WTC11 (cell line): ENCODE data around the gene PRLR. TPM values are rescaled to one million over a fixed set of nuclear protein-coding genes. Genes with fewer than 3 reads are reported as not detected.

Experiments used
- ATAC-seq: fragments of 200-7000 bp; cut with Tn5 transposase; 2 replicates; pipeline ENCODE4 v1.10.0; 2021; ENCODE audit warnings: mild to moderate bottlenecking, moderate library complexity
- CTCF ChIA-PET: fragments of 300-600 bp; sonication (Branson Sonifier 250); formaldehyde crosslinking; loops from one replicate; lab custom pipeline; 2021; ENCODE audit warnings: antibody characterized with exemption; lab: Charles Lee
- POLR2A ChIA-PET: fragments of 350-600 bp; sonication (Branson Sonifier 250); formaldehyde crosslinking; loops from one replicate; lab custom pipeline; 2021; ENCODE audit warnings: antibody characterized with exemption; lab: Charles Lee
- DNase-seq: peaks from one replicate; pipeline ENCODE4 v3.0.0; 2021; ENCODE audit warnings: low spot score
- H3K27ac Mint-ChIP-seq: 2 replicates; pipeline ENCODE4 v1.8.0; 2021; ENCODE audit warnings: mixed read lengths
- H3K27me3 Mint-ChIP-seq: 2 replicates; pipeline ENCODE4 v1.8.0; 2021; ENCODE audit warnings: low read depth, mild to moderate bottlenecking, moderate library complexity, mixed read lengths
- H3K36me3 Mint-ChIP-seq: 2 replicates; pipeline ENCODE4 v1.8.0; 2021; ENCODE audit warnings: mixed read lengths
- H3K4me1 Mint-ChIP-seq: 2 replicates; pipeline ENCODE4 v1.8.0; 2022; ENCODE audit warnings: mixed read lengths
- H3K4me3 Mint-ChIP-seq: 2 replicates; pipeline ENCODE4 v1.8.0; 2021; ENCODE audit warnings: mild to moderate bottlenecking, moderate library complexity, mixed read lengths
- H3K9me3 Mint-ChIP-seq: 2 replicates; pipeline ENCODE4 v1.8.0; 2021; ENCODE audit warnings: mixed read lengths
- AFF4 ChIP-seq: sonication (generic); formaldehyde crosslinking; IDR thresholded peaks from 2 replicates; pipeline ENCODE4 v1.8.1; 2023; ENCODE audit warnings: mild to moderate bottlenecking, missing genetic modification reagents, borderline replicate concordance
- CTCF ChIP-seq: fragments of 200-600 bp; IDR thresholded peaks from 2 replicates; pipeline ENCODE4 v1.8.0; 2022; ENCODE audit warnings: antibody characterized with exemption
- ELF4 ChIP-seq: sonication (generic); formaldehyde crosslinking; IDR thresholded peaks from 2 replicates; pipeline ENCODE4 v1.8.1; 2022; ENCODE audit warnings: low read depth, mild to moderate bottlenecking, moderate library complexity, missing genetic modification reagents
- GTF2I ChIP-seq: fragments of 250-450 bp; sonication (Bioruptor Pico); conservative IDR thresholded peaks from 2 replicates; pipeline ENCODE4 v1.4.0; 2021; ENCODE audit warnings: mild to moderate bottlenecking
- MYBL2 ChIP-seq: sonication (generic); formaldehyde crosslinking; IDR thresholded peaks from 2 replicates; pipeline ENCODE4 v1.8.1; 2023; ENCODE audit warnings: mild to moderate bottlenecking, moderate library complexity, missing genetic modification reagents
- NFYB ChIP-seq: sonication (generic); formaldehyde crosslinking; conservative IDR thresholded peaks from 2 replicates; pipeline ENCODE4 v1.8.0; 2022; ENCODE audit warnings: low read depth, missing genetic modification reagents
- NR3C1 ChIP-seq: sonication (generic); formaldehyde crosslinking; conservative IDR thresholded peaks from 2 replicates; pipeline ENCODE4 v1.8.1; 2023; ENCODE audit warnings: low read depth, mild to moderate bottlenecking, missing genetic modification reagents
- SMAD3 ChIP-seq: sonication (generic); formaldehyde crosslinking; IDR thresholded peaks from 2 replicates; pipeline ENCODE4 v1.8.0; 2022; ENCODE audit warnings: missing genetic modification reagents, mild to moderate bottlenecking, borderline replicate concordance
- STAT6 ChIP-seq: sonication (generic); formaldehyde crosslinking; conservative IDR thresholded peaks from 2 replicates; pipeline ENCODE4 v1.8.1; 2023; ENCODE audit warnings: mild to moderate bottlenecking, low read depth, missing genetic modification reagents, moderate library complexity
- TP53 ChIP-seq: sonication (generic); formaldehyde crosslinking; IDR thresholded peaks from 2 replicates; pipeline ENCODE4 v1.8.1; 2023; ENCODE audit warnings: mild to moderate bottlenecking, missing genetic modification reagents
- ZBTB21 ChIP-seq: sonication (generic); formaldehyde crosslinking; IDR thresholded peaks from 2 replicates; pipeline ENCODE4 v1.8.1; 2023; ENCODE audit warnings: mild to moderate bottlenecking, missing genetic modification reagents, borderline replicate concordance
- ZNF263 ChIP-seq: sonication (generic); formaldehyde crosslinking; IDR thresholded peaks from 2 replicates; pipeline ENCODE4 v1.8.1; 2022; ENCODE audit warnings: low read depth, mild to moderate bottlenecking, moderate library complexity, missing genetic modification reagents
- ZNF416 ChIP-seq: fragments of 250-450 bp; sonication (Bioruptor Pico); IDR thresholded peaks from 2 replicates; pipeline ENCODE4 v1.9.0; 2021; ENCODE audit warnings: mild to moderate bottlenecking, inconsistent platforms
- ZNF671 ChIP-seq: fragments of 250-450 bp; sonication (Bioruptor Pico); IDR thresholded peaks from 2 replicates; pipeline ENCODE4 v1.8.0; 2021; ENCODE audit warnings: mild to moderate bottlenecking
- total RNA-seq: library from RNA; stranded (reverse); gene quantifications from 3 replicates; pipeline ENCODE4 v1.2.3, GENCODE V29; 2021
- TF ChIP-seq, protein P1 (sequence below): sonication (generic); formaldehyde crosslinking; IDR thresholded peaks from 2 replicates; pipeline ENCODE4 v1.8.1; 2022; ENCODE audit warnings: mild to moderate bottlenecking, missing genetic modification reagents, moderate library complexity, borderline replicate concordance
- TF ChIP-seq, protein P2 (sequence below): sonication (generic); formaldehyde crosslinking; IDR thresholded peaks from 2 replicates; pipeline ENCODE4 v1.8.1; 2023; ENCODE audit warnings: mild to moderate bottlenecking, moderate library complexity, missing genetic modification reagents
- TF ChIP-seq, protein P3 (sequence below): fragments of 250-450 bp; sonication (Bioruptor Pico); IDR thresholded peaks from 2 replicates; pipeline ENCODE4 v1.9.0; 2021; ENCODE audit warnings: mild to moderate bottlenecking
- TF ChIP-seq, protein P4 (sequence below): fragments of 250-450 bp; sonication (Bioruptor Pico); IDR thresholded peaks from 2 replicates; pipeline ENCODE4 v1.9.0; 2021; ENCODE audit warnings: moderate library complexity, mild to moderate bottlenecking, inconsistent platforms, borderline replicate concordance
- TF ChIP-seq, protein P5 (sequence below): sonication (generic); formaldehyde crosslinking; IDR thresholded peaks from 2 replicates; pipeline ENCODE4 v1.8.1; 2023; ENCODE audit warnings: mild to moderate bottlenecking, missing genetic modification reagents

The PRLR gene
- total RNA-seq, 1 experiment from 2014 or later, result 3.2 TPM

DNA sequence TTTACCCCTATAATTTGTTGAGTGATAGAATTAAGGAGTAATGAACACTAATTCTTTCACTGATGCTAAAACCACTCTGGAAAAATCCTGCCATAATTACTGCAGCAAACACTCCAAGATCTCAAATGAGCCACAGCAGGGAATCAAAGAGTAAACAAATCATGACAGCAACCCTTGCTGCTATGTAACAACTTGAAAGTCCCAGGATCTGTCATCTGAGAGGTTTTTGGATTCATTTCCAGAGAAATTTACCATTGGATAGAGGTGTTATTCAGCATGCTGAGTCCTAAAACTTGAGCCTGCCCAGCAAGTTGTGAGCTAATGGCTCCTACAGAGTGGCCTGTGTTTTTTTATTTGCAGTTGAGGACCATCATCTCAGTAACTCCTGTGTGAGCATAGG is 59.2 kb downstream of the PRLR start (continued):
- no peak for TF ChIP-seq AFF4 (CRISPR knock-in tag)
- TF ChIP-seq, protein P1, sequence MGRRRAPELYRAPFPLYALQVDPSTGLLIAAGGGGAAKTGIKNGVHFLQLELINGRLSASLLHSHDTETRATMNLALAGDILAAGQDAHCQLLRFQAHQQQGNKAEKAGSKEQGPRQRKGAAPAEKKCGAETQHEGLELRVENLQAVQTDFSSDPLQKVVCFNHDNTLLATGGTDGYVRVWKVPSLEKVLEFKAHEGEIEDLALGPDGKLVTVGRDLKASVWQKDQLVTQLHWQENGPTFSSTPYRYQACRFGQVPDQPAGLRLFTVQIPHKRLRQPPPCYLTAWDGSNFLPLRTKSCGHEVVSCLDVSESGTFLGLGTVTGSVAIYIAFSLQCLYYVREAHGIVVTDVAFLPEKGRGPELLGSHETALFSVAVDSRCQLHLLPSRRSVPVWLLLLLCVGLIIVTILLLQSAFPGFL (CRISPR knock-in tag), result no peak
- TF ChIP-seq GTF2I, result no peak
- TF ChIP-seq ZBTB21, result no peak
- TF ChIP-seq SMAD3 (CRISPR knock-in tag), result no peak
- TF ChIP-seq ZNF671, result no peak
- TF ChIP-seq MYBL2 (CRISPR knock-in tag), result no peak
- TF ChIP-seq STAT6 (CRISPR knock-in tag), result no peak
- no peak for TF ChIP-seq TP53 (CRISPR knock-in tag)
- no peak for TF ChIP-seq NFYB
- TF ChIP-seq ELF4 (CRISPR knock-in tag), result no peak
- no peak for TF ChIP-seq NR3C1 (CRISPR knock-in tag)
- no peak for TF ChIP-seq ZNF416
- TF ChIP-seq, protein P2, sequence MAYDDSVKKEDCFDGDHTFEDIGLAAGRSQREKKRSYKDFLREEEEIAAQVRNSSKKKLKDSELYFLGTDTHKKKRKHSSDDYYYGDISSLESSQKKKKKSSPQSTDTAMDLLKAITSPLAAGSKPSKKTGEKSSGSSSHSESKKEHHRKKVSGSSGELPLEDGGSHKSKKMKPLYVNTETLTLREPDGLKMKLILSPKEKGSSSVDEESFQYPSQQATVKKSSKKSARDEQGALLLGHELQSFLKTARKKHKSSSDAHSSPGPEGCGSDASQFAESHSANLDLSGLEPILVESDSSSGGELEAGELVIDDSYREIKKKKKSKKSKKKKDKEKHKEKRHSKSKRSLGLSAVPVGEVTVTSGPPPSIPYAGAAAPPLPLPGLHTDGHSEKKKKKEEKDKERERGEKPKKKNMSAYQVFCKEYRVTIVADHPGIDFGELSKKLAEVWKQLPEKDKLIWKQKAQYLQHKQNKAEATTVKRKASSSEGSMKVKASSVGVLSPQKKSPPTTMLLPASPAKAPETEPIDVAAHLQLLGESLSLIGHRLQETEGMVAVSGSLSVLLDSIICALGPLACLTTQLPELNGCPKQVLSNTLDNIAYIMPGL (CRISPR knock-in tag), result no peak
- TF ChIP-seq, protein P3, sequence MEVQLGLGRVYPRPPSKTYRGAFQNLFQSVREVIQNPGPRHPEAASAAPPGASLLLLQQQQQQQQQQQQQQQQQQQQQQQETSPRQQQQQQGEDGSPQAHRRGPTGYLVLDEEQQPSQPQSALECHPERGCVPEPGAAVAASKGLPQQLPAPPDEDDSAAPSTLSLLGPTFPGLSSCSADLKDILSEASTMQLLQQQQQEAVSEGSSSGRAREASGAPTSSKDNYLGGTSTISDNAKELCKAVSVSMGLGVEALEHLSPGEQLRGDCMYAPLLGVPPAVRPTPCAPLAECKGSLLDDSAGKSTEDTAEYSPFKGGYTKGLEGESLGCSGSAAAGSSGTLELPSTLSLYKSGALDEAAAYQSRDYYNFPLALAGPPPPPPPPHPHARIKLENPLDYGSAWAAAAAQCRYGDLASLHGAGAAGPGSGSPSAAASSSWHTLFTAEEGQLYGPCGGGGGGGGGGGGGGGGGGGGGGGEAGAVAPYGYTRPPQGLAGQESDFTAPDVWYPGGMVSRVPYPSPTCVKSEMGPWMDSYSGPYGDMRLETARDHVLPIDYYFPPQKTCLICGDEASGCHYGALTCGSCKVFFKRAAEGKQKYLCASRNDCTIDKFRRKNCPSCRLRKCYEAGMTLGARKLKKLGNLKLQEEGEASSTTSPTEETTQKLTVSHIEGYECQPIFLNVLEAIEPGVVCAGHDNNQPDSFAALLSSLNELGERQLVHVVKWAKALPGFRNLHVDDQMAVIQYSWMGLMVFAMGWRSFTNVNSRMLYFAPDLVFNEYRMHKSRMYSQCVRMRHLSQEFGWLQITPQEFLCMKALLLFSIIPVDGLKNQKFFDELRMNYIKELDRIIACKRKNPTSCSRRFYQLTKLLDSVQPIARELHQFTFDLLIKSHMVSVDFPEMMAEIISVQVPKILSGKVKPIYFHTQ (CRISPR knock-in tag), result no peak

DNA sequence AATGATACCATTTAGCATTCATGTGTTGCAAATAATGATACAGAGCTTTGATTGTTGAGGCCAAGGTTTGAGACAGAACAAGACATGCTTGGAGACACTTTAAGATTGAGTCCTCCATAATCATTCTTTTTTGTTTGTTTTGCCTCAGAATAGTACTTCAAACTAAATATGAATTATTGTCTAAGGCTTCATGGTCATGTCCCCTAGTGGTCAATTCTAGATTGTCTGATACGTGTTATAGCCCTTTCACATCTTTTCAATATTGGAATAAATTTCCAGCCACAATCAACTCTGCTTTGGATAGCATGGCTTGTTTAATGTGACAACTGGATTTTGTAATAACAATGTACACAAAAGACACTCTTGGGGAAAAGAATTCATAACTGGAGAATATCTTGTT is 64.2 kb downstream of the PRLR start:
- no peak for DNase-seq
- ChIA-PET CTCF (no interaction called here), POLR2A (interaction anchor here (0.6 kb wide), 1 partner anchor 429 kb away, joined by 5 read pairs; no protein-coding TSS in a partner anchor)
- Mint-ChIP-seq H3K27me3 (no peaks in the 10 kb centered on the region), H3K4me3 (no peak overlapping the region), H3K9me3 (peaks cover 54% of the 10 kb centered on the region), H3K36me3 (peaks cover 11% of the 10 kb centered on the region), H3K4me1 (peaks cover 4% of the 10 kb centered on the region), H3K27ac (no peak overlapping the region)
- no peak for ATAC-seq
- TF ChIP-seq, protein P4, sequence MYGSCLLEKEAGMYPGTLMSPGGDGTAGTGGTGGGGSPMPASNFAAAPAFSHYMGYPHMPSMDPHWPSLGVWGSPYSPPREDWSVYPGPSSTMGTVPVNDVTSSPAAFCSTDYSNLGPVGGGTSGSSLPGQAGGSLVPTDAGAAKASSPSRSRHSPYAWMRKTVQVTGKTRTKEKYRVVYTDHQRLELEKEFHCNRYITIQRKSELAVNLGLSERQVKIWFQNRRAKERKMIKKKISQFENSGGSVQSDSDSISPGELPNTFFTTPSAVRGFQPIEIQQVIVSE, result no peak
- no peak for TF ChIP-seq ZBTB21
- TF ChIP-seq, protein P5, sequence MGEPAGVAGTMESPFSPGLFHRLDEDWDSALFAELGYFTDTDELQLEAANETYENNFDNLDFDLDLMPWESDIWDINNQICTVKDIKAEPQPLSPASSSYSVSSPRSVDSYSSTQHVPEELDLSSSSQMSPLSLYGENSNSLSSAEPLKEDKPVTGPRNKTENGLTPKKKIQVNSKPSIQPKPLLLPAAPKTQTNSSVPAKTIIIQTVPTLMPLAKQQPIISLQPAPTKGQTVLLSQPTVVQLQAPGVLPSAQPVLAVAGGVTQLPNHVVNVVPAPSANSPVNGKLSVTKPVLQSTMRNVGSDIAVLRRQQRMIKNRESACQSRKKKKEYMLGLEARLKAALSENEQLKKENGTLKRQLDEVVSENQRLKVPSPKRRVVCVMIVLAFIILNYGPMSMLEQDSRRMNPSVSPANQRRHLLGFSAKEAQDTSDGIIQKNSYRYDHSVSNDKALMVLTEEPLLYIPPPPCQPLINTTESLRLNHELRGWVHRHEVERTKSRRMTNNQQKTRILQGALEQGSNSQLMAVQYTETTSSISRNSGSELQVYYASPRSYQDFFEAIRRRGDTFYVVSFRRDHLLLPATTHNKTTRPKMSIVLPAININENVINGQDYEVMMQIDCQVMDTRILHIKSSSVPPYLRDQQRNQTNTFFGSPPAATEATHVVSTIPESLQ (CRISPR knock-in tag), result no peak
- TF ChIP-seq ZNF263 (CRISPR knock-in tag), result no peak
- no peak for TF ChIP-seq CTCF
